HepG2 (cell line): ENCODE data around the gene ASB16. TPM values are rescaled to one million over a fixed set of nuclear protein-coding genes. Genes with fewer than 3 reads are reported as not detected.

Experiments
- ATF4 ChIP-seq, 2 experiments: fragments of 450-650 bp in 1 of 2; sonication (generic) in 1 of 2; formaldehyde crosslinking; IDR thresholded peaks; 2 replicates each; pipeline versions ENCODE4 v1.5.0 to v1.8.0; 2020 to 2022; ENCODE audit warnings: mild to moderate bottlenecking in 1 of 2, missing genetic modification reagents in 1 of 2
- BORCS8-MEF2B ChIP-seq: sonication (generic); formaldehyde crosslinking; IDR thresholded peaks from 2 replicates; pipeline ENCODE4 v1.8.0; 2022; ENCODE audit warnings: mild to moderate bottlenecking, missing genetic modification reagents
- FOXA3 ChIP-seq: IDR thresholded peaks from 2 replicates; pipeline ENCODE4 v1.6.1; 2016; ENCODE audit warnings: missing genetic modification reagents, missing compliant biosample characterization
- HOXA3 ChIP-seq: sonication (generic); formaldehyde crosslinking; IDR thresholded peaks from 2 replicates; pipeline ENCODE4 v1.5.0; 2020; ENCODE audit warnings: missing genetic modification reagents
- RARA ChIP-seq: IDR thresholded peaks from 2 replicates; pipeline ENCODE4 v1.6.1; 2016; ENCODE audit warnings: missing genetic modification reagents, missing compliant biosample characterization
- RARG ChIP-seq: sonication (generic); formaldehyde crosslinking; IDR thresholded peaks from 2 replicates; pipeline ENCODE4 v1.4.0; 2020; ENCODE audit warnings: low read depth, mild to moderate bottlenecking, missing genetic modification reagents
- RXRA ChIP-seq: sonication (generic); formaldehyde crosslinking; IDR thresholded peaks from 2 replicates; pipeline ENCODE4 v1.5.1; 2020; ENCODE audit warnings: missing genetic modification reagents
- SMAD9 ChIP-seq: sonication (generic); formaldehyde crosslinking; IDR thresholded peaks from 2 replicates; pipeline ENCODE4 v1.5.1; 2020; ENCODE audit warnings: mild to moderate bottlenecking, missing genetic modification reagents
- ZNF10 ChIP-seq: sonication (generic); formaldehyde crosslinking; IDR thresholded peaks from 2 replicates; pipeline ENCODE4 v1.4.0; 2020; ENCODE audit warnings: mild to moderate bottlenecking, low read depth, missing genetic modification reagents, borderline replicate concordance
- ZNF24 ChIP-seq: fragments of 450-650 bp; IDR thresholded peaks from 2 replicates; pipeline ENCODE4 v1.6.1; 2017; ENCODE audit warnings: antibody characterized with exemption, mild to moderate bottlenecking
- ZNF264 ChIP-seq: sonication (generic); formaldehyde crosslinking; IDR thresholded peaks from 2 replicates; pipeline ENCODE4 v1.4.0; 2020; ENCODE audit warnings: missing genetic modification reagents
- ZNF501 ChIP-seq: sonication (generic); formaldehyde crosslinking; IDR thresholded peaks from 2 replicates; pipeline ENCODE4 v1.5.1; 2020; ENCODE audit warnings: mild to moderate bottlenecking, moderate library complexity, missing genetic modification reagents
- ZNF510 ChIP-seq: sonication (generic); formaldehyde crosslinking; IDR thresholded peaks from 2 replicates; pipeline ENCODE4 v1.4.0; 2020; ENCODE audit warnings: low read depth, mild to moderate bottlenecking, missing genetic modification reagents
- ZNF549 ChIP-seq: sonication (generic); formaldehyde crosslinking; IDR thresholded peaks from 2 replicates; pipeline ENCODE4 v1.5.0; 2020; ENCODE audit warnings: missing genetic modification reagents
- ZNF552 ChIP-seq: sonication (generic); formaldehyde crosslinking; IDR thresholded peaks from 2 replicates; pipeline ENCODE4 v1.9.0; 2022; ENCODE audit warnings: missing genetic modification reagents, mild to moderate bottlenecking, borderline replicate concordance
- ZNF598 ChIP-seq: sonication (generic); formaldehyde crosslinking; IDR thresholded peaks from 2 replicates; pipeline ENCODE4 v1.5.1; 2020; ENCODE audit warnings: mild to moderate bottlenecking, missing genetic modification reagents, borderline replicate concordance
- ZNF605 ChIP-seq: sonication (generic); formaldehyde crosslinking; IDR thresholded peaks from 2 replicates; pipeline ENCODE4 v1.8.0; 2022; ENCODE audit warnings: mild to moderate bottlenecking, missing genetic modification reagents
- ZNF607 ChIP-seq: sonication (generic); formaldehyde crosslinking; IDR thresholded peaks from 2 replicates; pipeline ENCODE4 v1.5.1; 2020; ENCODE audit warnings: missing genetic modification reagents, mild to moderate bottlenecking, borderline replicate concordance
- ZNF672 ChIP-seq: sonication (generic); formaldehyde crosslinking; IDR thresholded peaks from 2 replicates; pipeline ENCODE4 v1.8.1; 2022; ENCODE audit warnings: missing genetic modification reagents
- ZNF788 ChIP-seq: sonication (generic); formaldehyde crosslinking; IDR thresholded peaks from 2 replicates; pipeline ENCODE4 v1.5.0; 2020; ENCODE audit warnings: mild to moderate bottlenecking, missing genetic modification reagents, borderline replicate concordance
- polyA plus RNA-seq, 8 experiments: library from polyadenylated mRNA; depleted of rRNA in 3 of 8; stranded (reverse) in 7 of 8; unstranded in 1 of 8; fragments of >200 nt; fragmentation: Illumina TruSeq in 4 of 8; extraction: Trizol in 4 of 8; gene quantifications; 2 replicates each; pipeline versions ENCODE4 v1.2.1 to v1.2.3, GENCODE V29; 2011 to 2016; ENCODE audit warnings: low read depth in 4 of 8, missing spikeins in 1 of 8, mixed read lengths in 1 of 8; ENCODE audit not compliant: insufficient read depth in 1 of 8
- total RNA-seq, 5 experiments: library from RNA; depleted of rRNA; stranded (reverse); fragments of >200 nt; fragmentation: Illumina TruSeq; extraction: Trizol; gene quantifications; 2 replicates each; pipeline ENCODE4 v1.2.3, GENCODE V29; 2016; ENCODE audit warnings: low read depth in 1 of 5
- TF ChIP-seq, protein P1 (sequence below): sonication (generic); formaldehyde crosslinking; IDR thresholded peaks from 2 replicates; pipeline ENCODE4; 2020; ENCODE audit warnings: missing genetic modification reagents, mild to moderate bottlenecking, borderline replicate concordance
- TF ChIP-seq, protein P2 (sequence below): sonication (generic); formaldehyde crosslinking; IDR thresholded peaks from 2 replicates; pipeline ENCODE4 v1.4.0; 2020; ENCODE audit warnings: mild to moderate bottlenecking, missing genetic modification reagents
- TF ChIP-seq, protein P3 (sequence below): sonication (generic); formaldehyde crosslinking; IDR thresholded peaks from 2 replicates; pipeline ENCODE4 v1.4.0; 2020; ENCODE audit warnings: missing genetic modification reagents

ASB16 gene
- total and polyA plus RNA-seq, 2 of the 13 experiments (the other 11 are each of a cell fraction or from before 2014, with no cell fraction given): 0.07 TPM; not detected in 1

- no peak for TF ChIP-seq ATF4 (CRISPR knock-in tag; IDR thresholded peaks at IDR 0.05)
- peak; percentile 50; the same call in 1 of the 2 replicates for TF ChIP-seq ZNF788
- TF ChIP-seq, protein P1, sequence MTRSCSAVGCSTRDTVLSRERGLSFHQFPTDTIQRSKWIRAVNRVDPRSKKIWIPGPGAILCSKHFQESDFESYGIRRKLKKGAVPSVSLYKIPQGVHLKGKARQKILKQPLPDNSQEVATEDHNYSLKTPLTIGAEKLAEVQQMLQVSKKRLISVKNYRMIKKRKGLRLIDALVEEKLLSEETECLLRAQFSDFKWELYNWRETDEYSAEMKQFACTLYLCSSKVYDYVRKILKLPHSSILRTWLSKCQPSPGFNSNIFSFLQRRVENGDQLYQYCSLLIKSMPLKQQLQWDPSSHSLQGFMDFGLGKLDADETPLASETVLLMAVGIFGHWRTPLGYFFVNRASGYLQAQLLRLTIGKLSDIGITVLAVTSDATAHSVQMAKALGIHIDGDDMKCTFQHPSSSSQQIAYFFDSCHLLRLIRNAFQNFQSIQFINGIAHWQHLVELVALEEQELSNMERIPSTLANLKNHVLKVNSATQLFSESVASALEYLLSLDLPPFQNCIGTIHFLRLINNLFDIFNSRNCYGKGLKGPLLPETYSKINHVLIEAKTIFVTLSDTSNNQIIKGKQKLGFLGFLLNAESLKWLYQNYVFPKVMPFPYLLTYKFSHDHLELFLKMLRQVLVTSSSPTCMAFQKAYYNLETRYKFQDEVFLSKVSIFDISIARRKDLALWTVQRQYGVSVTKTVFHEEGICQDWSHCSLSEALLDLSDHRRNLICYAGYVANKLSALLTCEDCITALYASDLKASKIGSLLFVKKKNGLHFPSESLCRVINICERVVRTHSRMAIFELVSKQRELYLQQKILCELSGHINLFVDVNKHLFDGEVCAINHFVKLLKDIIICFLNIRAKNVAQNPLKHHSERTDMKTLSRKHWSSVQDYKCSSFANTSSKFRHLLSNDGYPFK (CRISPR knock-in tag): peak; percentile 48; the same call in 1 of the 2 replicates
- TF ChIP-seq, protein P2, sequence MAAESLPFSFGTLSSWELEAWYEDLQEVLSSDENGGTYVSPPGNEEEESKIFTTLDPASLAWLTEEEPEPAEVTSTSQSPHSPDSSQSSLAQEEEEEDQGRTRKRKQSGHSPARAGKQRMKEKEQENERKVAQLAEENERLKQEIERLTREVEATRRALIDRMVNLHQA: no peak
- no peak for TF ChIP-seq ZNF510 (CRISPR knock-in tag)
- peak; percentile 23; the same call in 1 of the 2 replicates for TF ChIP-seq SMAD9
- no peak for TF ChIP-seq ZNF264 (CRISPR knock-in tag)
- peak; percentile 44; the same call in 1 of the 2 replicates for TF ChIP-seq ZNF605 (CRISPR knock-in tag)
- TF ChIP-seq, protein P3, sequence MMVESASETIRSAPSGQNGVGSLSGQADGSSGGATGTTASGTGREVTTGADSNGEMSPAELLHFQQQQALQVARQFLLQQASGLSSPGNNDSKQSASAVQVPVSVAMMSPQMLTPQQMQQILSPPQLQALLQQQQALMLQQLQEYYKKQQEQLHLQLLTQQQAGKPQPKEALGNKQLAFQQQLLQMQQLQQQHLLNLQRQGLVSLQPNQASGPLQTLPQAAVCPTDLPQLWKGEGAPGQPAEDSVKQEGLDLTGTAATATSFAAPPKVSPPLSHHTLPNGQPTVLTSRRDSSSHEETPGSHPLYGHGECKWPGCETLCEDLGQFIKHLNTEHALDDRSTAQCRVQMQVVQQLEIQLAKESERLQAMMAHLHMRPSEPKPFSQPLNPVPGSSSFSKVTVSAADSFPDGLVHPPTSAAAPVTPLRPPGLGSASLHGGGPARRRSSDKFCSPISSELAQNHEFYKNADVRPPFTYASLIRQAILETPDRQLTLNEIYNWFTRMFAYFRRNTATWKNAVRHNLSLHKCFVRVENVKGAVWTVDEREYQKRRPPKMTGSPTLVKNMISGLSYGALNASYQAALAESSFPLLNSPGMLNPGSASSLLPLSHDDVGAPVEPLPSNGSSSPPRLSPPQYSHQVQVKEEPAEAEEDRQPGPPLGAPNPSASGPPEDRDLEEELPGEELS: peak; percentile 48; the same call in 1 of the 2 replicates
- peak; percentile 53; the same call in 1 of the 2 replicates for TF ChIP-seq ZNF598 (CRISPR knock-in tag)
- no peak for TF ChIP-seq ZNF672 (CRISPR knock-in tag)
- peak; percentile 72 for TF ChIP-seq FOXA3 (CRISPR knock-in tag)
- no peak for TF ChIP-seq ZNF24
- no peak for TF ChIP-seq RARG
- TF ChIP-seq RARA (CRISPR knock-in tag): 0 out of 2 replicates have a peak, but pooled peaks have one; percentile 6
- TF ChIP-seq ZNF552: no peak
- TF ChIP-seq ZNF501 (CRISPR knock-in tag): peak; percentile 56
- TF ChIP-seq RXRA (CRISPR knock-in tag): no peak
- no peak for TF ChIP-seq ZNF549 (CRISPR knock-in tag)
- 0 out of 2 replicates have a peak, but pooled peaks have one; percentile 45 for TF ChIP-seq ZNF607 (CRISPR knock-in tag)
- no peak for TF ChIP-seq ZNF10 (CRISPR knock-in tag)
- TF ChIP-seq BORCS8-MEF2B (CRISPR knock-in tag): peak; percentile 50; the same call in 1 of the 2 replicates
- TF ChIP-seq HOXA3 (CRISPR knock-in tag): peak; percentile 40; the same call in 1 of the 2 replicates
Measured at GRCh38 chr17:44170499-44171201, at the start of gene ASB16 (continued).
